Mesenchymal stem cell (in vitro differentiated cells and primary cell): ENCODE measurements around the gene RNF40.
"Not testable (repeated sequence)": the region's sequence is repeated elsewhere in the genome, so short reads cannot be mapped to it uniquely, and the experiment has no call there.

Experiments used
- DNase-seq: peaks from one replicate; pipeline ENCODE4 v3.0.0-alpha.2; 2013
- H2AFZ ChIP-seq: one replicate; pipeline ENCODE4 v1.6.1; 2013; ENCODE audit warnings: low read depth, mild to moderate bottlenecking, control low read depth, inconsistent platforms, low read length, moderate library complexity
- H2AK5ac ChIP-seq: 2 replicates; pipeline ENCODE4 v1.6.1; 2013; ENCODE audit warnings: low read length, moderate library complexity, mild to moderate bottlenecking, inconsistent platforms; ENCODE audit not compliant: severe bottlenecking
- H2BK120ac ChIP-seq: one replicate; pipeline ENCODE4 v1.6.1; 2013; ENCODE audit warnings: low read depth, mild to moderate bottlenecking, inconsistent platforms, low read length, moderate library complexity
- H2BK12ac ChIP-seq, 2 experiments: one replicate each; pipeline ENCODE4 v1.6.1; 2013; ENCODE audit warnings: inconsistent platforms in 2 of 2, low read length in 2 of 2, mild to moderate bottlenecking in 2 of 2, moderate library complexity in 2 of 2, control low read depth in 1 of 2
- H2BK15ac ChIP-seq: one replicate; pipeline ENCODE4 v1.6.1; 2013; ENCODE audit warnings: mild to moderate bottlenecking, low read depth, inconsistent platforms; ENCODE audit not compliant: poor library complexity, severe bottlenecking
- H2BK5ac ChIP-seq: 2 replicates; pipeline ENCODE4 v1.6.1; 2013; ENCODE audit warnings: low read depth, mild to moderate bottlenecking, low read length, control low read depth, inconsistent platforms; ENCODE audit not compliant: poor library complexity, severe bottlenecking
- H3K14ac ChIP-seq, 2 experiments: one replicate each; pipeline ENCODE4 v1.6.1; 2013; ENCODE audit warnings: inconsistent platforms in 2 of 2, low read length in 2 of 2, control low read depth in 1 of 2, mild to moderate bottlenecking in 1 of 2, moderate library complexity in 1 of 2
- H3K18ac ChIP-seq, 2 experiments: one replicate each; pipeline ENCODE4 v1.6.1; 2013; ENCODE audit warnings: inconsistent platforms in 2 of 2, low read length in 2 of 2, control low read depth in 1 of 2, low read depth in 1 of 2, mild to moderate bottlenecking in 1 of 2
- H3K23ac ChIP-seq, 2 experiments: one replicate each; pipeline ENCODE4 v1.6.1; 2013; ENCODE audit warnings: inconsistent platforms in 2 of 2, low read length in 2 of 2, mild to moderate bottlenecking in 2 of 2, moderate library complexity in 2 of 2, control low read depth in 1 of 2
- H3K27ac ChIP-seq: 2 replicates; pipeline ENCODE4 v1.5.1; 2013; ENCODE audit warnings: mild to moderate bottlenecking, moderate library complexity, low read length, control low read depth, inconsistent platforms; ENCODE audit not compliant: poor library complexity, severe bottlenecking
- H3K27me3 ChIP-seq, 2 experiments: 2 replicates each; pipeline versions ENCODE4 v1.6.1 to v1.7.0; 2013; ENCODE audit warnings: low read length in 2 of 2, mild to moderate bottlenecking in 2 of 2, moderate library complexity in 2 of 2, control low read depth in 1 of 2, inconsistent platforms in 1 of 2; ENCODE audit not compliant: control insufficient read depth in 1 of 2, insufficient read depth in 1 of 2
- H3K36me3 ChIP-seq, 2 experiments: 2 replicates each; pipeline versions ENCODE4 v1.6.1 to v1.7.0; 2013; ENCODE audit warnings: low read length in 2 of 2, control low read depth in 1 of 2, inconsistent platforms in 1 of 2, low read depth in 1 of 2, mild to moderate bottlenecking in 1 of 2; ENCODE audit not compliant: insufficient read depth in 2 of 2, control insufficient read depth in 1 of 2
- H3K4ac ChIP-seq, 2 experiments: one replicate each; pipeline ENCODE4 v1.6.1; 2013; ENCODE audit warnings: inconsistent platforms in 2 of 2, low read length in 2 of 2, mild to moderate bottlenecking in 2 of 2, moderate library complexity in 2 of 2, control low read depth in 1 of 2, low read depth in 1 of 2
- H3K4me1 ChIP-seq: 2 replicates; pipeline ENCODE4 v1.6.1; 2013; ENCODE audit warnings: low read depth, low read length, control low read depth; ENCODE audit not compliant: control insufficient read depth, insufficient read depth
- H3K4me2 ChIP-seq: 2 replicates; pipeline ENCODE4 v1.6.1; 2013; ENCODE audit warnings: low read length, mild to moderate bottlenecking, inconsistent platforms; ENCODE audit not compliant: poor library complexity, severe bottlenecking
- H3K4me3 ChIP-seq, 2 experiments: 2 replicates each; pipeline versions ENCODE4 v1.5.1 to v1.7.0; 2013; ENCODE audit warnings: low read length in 2 of 2, mild to moderate bottlenecking in 2 of 2, control low read depth in 1 of 2, low read depth in 1 of 2; ENCODE audit not compliant: insufficient read depth in 1 of 2
- H3K79me1 ChIP-seq: replicated peaks from 2 replicates; pipeline ENCODE4 v1.6.1; 2013; ENCODE audit warnings: mild to moderate bottlenecking, control low read depth, low read length, inconsistent platforms; ENCODE audit not compliant: poor library complexity, severe bottlenecking
- H3K9ac ChIP-seq: 2 replicates; pipeline ENCODE4 v1.7.0; 2013; ENCODE audit warnings: mild to moderate bottlenecking, low read length, moderate library complexity
- H3K9me3 ChIP-seq: 2 replicates; pipeline ENCODE4 v1.7.0; 2013; ENCODE audit warnings: mild to moderate bottlenecking, low read length; ENCODE audit not compliant: control insufficient read depth
- H4K8ac ChIP-seq: one replicate; pipeline ENCODE4 v1.6.1; 2013; ENCODE audit warnings: inconsistent platforms, mild to moderate bottlenecking, low read length, moderate library complexity
- H4K91ac ChIP-seq: one replicate; pipeline ENCODE4 v1.6.1; 2013; ENCODE audit warnings: mild to moderate bottlenecking, low read length, inconsistent platforms
- WGBS: methylation state at CpG from one replicate; pipeline ENCODE4 v1.1.7; 2013; ENCODE audit warnings: mixed read lengths; 5-methylcytosine and 5-hydroxymethylcytosine counted together

Gene RNF40

GRCh38 chr16:30816769-30817168 lies 54.6 kb downstream of the RNF40 start:
- Histone ChIP-seq H3K4ac (no peak overlapping the region), H3K9ac (no peak overlapping the region), H2BK15ac (no peak overlapping the region), H3K4me3 (no peak overlapping the region), H2AFZ (no peak overlapping the region), H4K8ac (no peak overlapping the region), H2AK5ac (no peak overlapping the region), H3K79me1 (no peaks in the 10 kb centered on the region), H3K36me3 (no peaks in the 10 kb centered on the region), H3K4me2 (no peak overlapping the region), H4K91ac (no peak overlapping the region), H3K23ac (no peak overlapping the region), H3K18ac (no peak overlapping the region), H3K27ac (no peak overlapping the region), H2BK12ac (no peak overlapping the region), H3K9me3 (no peaks in the 10 kb centered on the region), H2BK120ac (no peak overlapping the region), H3K4me1 (peaks cover 5% of the 10 kb centered on the region), H3K27me3 (no peaks in the 10 kb centered on the region), H3K14ac (no peak overlapping the region), H2BK5ac (no peak overlapping the region)
- no peak for DNase-seq
- 25% methylated on average over 1 of the region's 2 CpGs for WGBS

- no peak overlapping the region for H4K8ac ChIP-seq
- H3K9me3 ChIP-seq, result no peaks in the 10 kb centered on the region
- no peaks in the 10 kb centered on the region for H3K36me3 ChIP-seq
- H3K9ac ChIP-seq, result no peak overlapping the region
- no peak overlapping the region for H3K14ac ChIP-seq
- no peak overlapping the region for H2BK12ac ChIP-seq
- H3K18ac ChIP-seq, result no peak overlapping the region
- no peak overlapping the region for H2AFZ ChIP-seq
- H2BK120ac ChIP-seq, result no peak overlapping the region
- H3K79me1 ChIP-seq, result no peaks in the 10 kb centered on the region
- H3K4me2 ChIP-seq, result no peak overlapping the region
- peaks cover 6 to 8% of the 10 kb centered on the region in 2 experiments for H3K27me3 ChIP-seq
- no peak overlapping the region for H2AK5ac ChIP-seq
- WGBS, result 87% methylated on average over 34 of the region's 34 CpGs
- H3K27ac ChIP-seq, result no peak overlapping the region
- H3K4me1 ChIP-seq, result no peaks in the 10 kb centered on the region
- no peak overlapping the region for H2BK5ac ChIP-seq
- H4K91ac ChIP-seq, result no peak overlapping the region
- no peak overlapping the region for H3K4ac ChIP-seq
- H3K4me3 ChIP-seq, result no peak overlapping the region
- H2BK15ac ChIP-seq, result no peak overlapping the region
- H3K23ac ChIP-seq, result no peak overlapping the region
- DNase-seq, result no peak
These were observed 58.9 kb downstream of the RNF40 start for GRCh38 chr16:30820952-30821421.

GRCh38 chr16:30821441-30821840 lies 59.3 kb downstream of the RNF40 start:
- WGBS, result 76% methylated on average over 9 of the region's 9 CpGs
- H3K14ac ChIP-seq, H2BK15ac ChIP-seq, H2AK5ac ChIP-seq, H2AFZ ChIP-seq, H3K23ac ChIP-seq, H3K27me3 ChIP-seq, H4K8ac ChIP-seq, H3K4me2 ChIP-seq, H3K36me3 ChIP-seq, H3K4ac ChIP-seq, H2BK12ac ChIP-seq, H2BK120ac ChIP-seq, H3K27ac ChIP-seq, H2BK5ac ChIP-seq, H3K79me1 ChIP-seq, H4K91ac ChIP-seq, H3K4me3 ChIP-seq, H3K9me3 ChIP-seq, H3K18ac ChIP-seq, H3K9ac ChIP-seq, DNase-seq, H3K4me1 ChIP-seq: not testable (repeated sequence)

- no peak for DNase-seq
- peaks cover 9% of the 10 kb centered on the region in 2 experiments for H3K27me3 ChIP-seq
- H3K14ac ChIP-seq, result no peak overlapping the region
- H3K18ac ChIP-seq, result no peak overlapping the region
- H3K23ac ChIP-seq, result no peak overlapping the region
- no peaks in the 10 kb centered on the region for H3K36me3 ChIP-seq
- H2BK120ac ChIP-seq, result no peak overlapping the region
- H2BK12ac ChIP-seq, result no peak overlapping the region
- no peak overlapping the region for H2AFZ ChIP-seq
- no peak overlapping the region for H3K9ac ChIP-seq
- no peak overlapping the region for H4K8ac ChIP-seq
- no peak overlapping the region for H3K4me2 ChIP-seq
- 91% methylated on average over 16 of the region's 17 CpGs for WGBS
- H3K4ac ChIP-seq, result no peak overlapping the region
- H2BK5ac ChIP-seq, result no peak overlapping the region
- H3K79me1 ChIP-seq, result no peaks in the 10 kb centered on the region
- no peak overlapping the region for H4K91ac ChIP-seq
- no peak overlapping the region for H3K27ac ChIP-seq
- H3K4me3 ChIP-seq, result no peak overlapping the region
- H2BK15ac ChIP-seq, result no peak overlapping the region
- H2AK5ac ChIP-seq, result no peak overlapping the region
- H3K4me1 ChIP-seq, result no peaks in the 10 kb centered on the region
- H3K9me3 ChIP-seq, result no peaks in the 10 kb centered on the region
These were observed 59.8 kb downstream of the RNF40 start for GRCh38 chr16:30821891-30822290.
